NCI-H524 treated with DMSO at 0.1 percent for 48 hours (cell line): ENCODE measurements around the gene CNTF.
"Not testable (repeated sequence)": the region's sequence is repeated elsewhere in the genome, so short reads cannot be mapped to it uniquely, and the experiment has no call there.

Experiments
- DNase-seq: peaks from one replicate; lab custom pipeline; 2025; lab: John Stamatoyannopoulos, UW

CNTF gene

GRCh38 chr11:58622344-58622743, at the start of gene CNTF:
CNTF (plus strand) TSS chr11:58622665; CDS start chr11:58622753, 88 bp downstream.
- DNase-seq, result no peak

GRCh38 chr11:58572906-58573305, 49.6 kb upstream of the CNTF start:
- not testable (repeated sequence) for DNase-seq

GRCh38 chr11:58573451-58574104, 48.9 kb upstream of the CNTF start:
- no peak for DNase-seq

GRCh38 chr11:58574881-58575280, 47.6 kb upstream of the CNTF start:
- no peak for DNase-seq

GRCh38 chr11:58575377-58576020, 47.0 kb upstream of the CNTF start, which contains the start of gene LPXN:
LPXN (minus strand) TSS chr11:58575856; CDS start chr11:58575772, 84 bp downstream.
- DNase-seq, result no peak

- DNase-seq, result no peak
Measured at GRCh38 chr11:58576887-58577471, 45.5 kb upstream of the CNTF start.

GRCh38 chr11:58577555-58578135, 44.8 kb upstream of the CNTF start:
- DNase-seq, result peak; percentile 8

GRCh38 chr11:58578136-58578634, 44.3 kb upstream of the CNTF start:
- DNase-seq, result peak; percentile 97

- peak; percentile 75 for DNase-seq
Measured at GRCh38 chr11:58578635-58579191, 43.8 kb upstream of the CNTF start, which contains the start of gene ZFP91. ZFP91 (plus strand) TSS chr11:58579063; CDS start chr11:58579282, 219 bp downstream.

GRCh38 chr11:58579192-58580129, 43.0 kb upstream of the CNTF start:
- peak; percentile 26 for DNase-seq

GRCh38 chr11:58580311-58580710, 42.2 kb upstream of the CNTF start:
- no peak for DNase-seq

GRCh38 chr11:58582437-58582836, 40.0 kb upstream of the CNTF start:
- DNase-seq, result no peak

GRCh38 chr11:58586998-58587397, 35.5 kb upstream of the CNTF start:
- DNase-seq, result no peak

- no peak for DNase-seq
Measured at GRCh38 chr11:58591659-58592058, 30.8 kb upstream of the CNTF start.

- no peak for DNase-seq
Measured at GRCh38 chr11:58592760-58593472, 29.5 kb upstream of the CNTF start.

GRCh38 chr11:58594826-58595225, 27.6 kb upstream of the CNTF start:
- no peak for DNase-seq

GRCh38 chr11:58596621-58597020, 25.8 kb upstream of the CNTF start:
- DNase-seq, result no peak

GRCh38 chr11:58597486-58598144, 24.9 kb upstream of the CNTF start:
- DNase-seq, result no peak

- no peak for DNase-seq
Measured at GRCh38 chr11:58600510-58600909, 22.0 kb upstream of the CNTF start.
